ENCODE measurements around the gene EIF4H. TPM values are rescaled to one million over a fixed set of nuclear protein-coding genes. Genes with fewer than 3 reads are reported as not detected.
A peak's percentile ranks its signal among the peaks of the same experiment; 100 is the strongest.

Gene EIF4H
- total and polyA plus RNA-seq, 7 donors: 196 to 327 (median 263) TPM

GRCh38 chr7:74235518-74236268, 61.5 kb downstream of the EIF4H start:
- 82 to 89% (median 83%) methylated on average over 8 of the region's 8 CpGs for WGBS, 3 donors
- ATAC-seq: no peak
- Histone ChIP-seq H3K4me1 (no peaks in the 10 kb centered on the region), H3K9me3 (no peaks in the 10 kb centered on the region), H3K36me3 (ENCODE audit: insufficient read depth in 1 of 2, low read depth in 1 of 2) (peaks cover 0 to 97% of the 10 kb centered on the region in 2 donors), H3K27ac (no peak overlapping the region), H3K27me3 (ENCODE audit: insufficient read depth in 3 of 3, low read length in 2 of 3) (no peaks in the 10 kb centered on the region), H3K4me3 (no peak overlapping the region)
- intact Hi-C loops (cut with DNase I): no loop called here
- DNase-seq: no peak
- TF ChIP-seq CTCF (IDR thresholded peaks at IDR 0.05): no peak

GRCh38 chr7:74236284-74236683, 62.1 kb downstream of the EIF4H start:
- 93 to 98% (median 97%) methylated on average over 3 of the region's 3 CpGs for WGBS, 3 donors
- no peak overlapping the region for H3K4me3 ChIP-seq
- ATAC-seq (no peak), DNase-seq (no peak)
- H3K27me3 ChIP-seq (ENCODE audit: insufficient read depth in 3 of 3, low read length in 2 of 3): no peaks in the 10 kb centered on the region
- intact Hi-C loops (cut with DNase I): no loop called here
- H3K27ac ChIP-seq: no peak overlapping the region
- H3K9me3 ChIP-seq: no peaks in the 10 kb centered on the region
- peaks cover 0 to 97% of the 10 kb centered on the region in 2 donors for H3K36me3 ChIP-seq (ENCODE audit: insufficient read depth in 1 of 2, low read depth in 1 of 2)
- no peak for TF ChIP-seq CTCF (IDR thresholded peaks at IDR 0.05)
- no peaks in the 10 kb centered on the region for H3K4me1 ChIP-seq

GRCh38 chr7:74240482-74240881, 66.3 kb downstream of the EIF4H start:
- Histone ChIP-seq H3K9me3 (no peaks in the 10 kb centered on the region), H3K4me3 (no peak overlapping the region), H3K4me1 (no peaks in the 10 kb centered on the region), H3K27ac (no peak overlapping the region), H3K27me3 (ENCODE audit: insufficient read depth in 3 of 3, low read length in 2 of 3) (no peaks in the 10 kb centered on the region), H3K36me3 (ENCODE audit: insufficient read depth in 1 of 2, low read depth in 1 of 2) (peaks cover 0 to 94% of the 10 kb centered on the region in 2 donors)
- TF ChIP-seq CTCF (IDR thresholded peaks at IDR 0.05): no peak
- WGBS, 3 donors: 61 to 89% (median 72%) methylated on average over 4 of the region's 4 CpGs
- ATAC-seq: peak in 3 of 4 donors; percentile 37 to 57 (median 49)
- DNase-seq: no peak
- intact Hi-C loops (cut with DNase I): no loop called here

- peaks cover 3 to 94% of the 10 kb centered on the region in 2 donors for H3K36me3 ChIP-seq (ENCODE audit: insufficient read depth in 1 of 2, low read depth in 1 of 2)
- no peaks in the 10 kb centered on the region for H3K9me3 ChIP-seq
- no peak for DNase-seq
- no peak overlapping the region for H3K4me3 ChIP-seq
- intact Hi-C loops (cut with DNase I): no loop called here
- H3K27me3 ChIP-seq (ENCODE audit: insufficient read depth in 3 of 3, low read length in 2 of 3): no peaks in the 10 kb centered on the region
- WGBS, 3 donors: 82 to 92% (median 88%) methylated on average over 6 of the region's 6 CpGs
- no peak for ATAC-seq
- no peaks in the 10 kb centered on the region for H3K4me1 ChIP-seq
- no peak for TF ChIP-seq CTCF (IDR thresholded peaks at IDR 0.05)
- H3K27ac ChIP-seq: no peak overlapping the region
Measured at GRCh38 chr7:74242122-74242443, 67.9 kb downstream of the EIF4H start.

GRCh38 chr7:74246497-74246896, 72.3 kb downstream of the EIF4H start:
- TF ChIP-seq CTCF (IDR thresholded peaks at IDR 0.05): no peak
- intact Hi-C loops (cut with DNase I): no loop called here
- peaks cover 8 to 93% of the 10 kb centered on the region in 2 donors for H3K36me3 ChIP-seq (ENCODE audit: insufficient read depth in 1 of 2, low read depth in 1 of 2)
- H3K27ac ChIP-seq: no peak overlapping the region
- ATAC-seq: no peak
- 72 to 89% (median 82%) methylated on average over 4 of the region's 4 CpGs for WGBS, 3 donors
- H3K4me1 ChIP-seq: no peaks in the 10 kb centered on the region
- no peaks in the 10 kb centered on the region for H3K27me3 ChIP-seq (ENCODE audit: insufficient read depth in 3 of 3, low read length in 2 of 3)
- no peak for DNase-seq
- H3K9me3 ChIP-seq: no peaks in the 10 kb centered on the region
- no peak overlapping the region for H3K4me3 ChIP-seq
